Panc1 (cell line): Measurements from ENCODE around the gene LYRM1.

Experiments
- CTCF ChIP-seq: fragments of 450-650 bp; IDR thresholded peaks from 2 replicates; pipeline ENCODE4 v1.5.1; 2017; ENCODE audit warnings: mild to moderate bottlenecking
- POLR2AphosphoS5 ChIP-seq: IDR thresholded peaks from 2 replicates; pipeline ENCODE4 v1.6.1; 2012; ENCODE audit warnings: mild to moderate bottlenecking, low read depth, low read length, moderate library complexity

DNA sequence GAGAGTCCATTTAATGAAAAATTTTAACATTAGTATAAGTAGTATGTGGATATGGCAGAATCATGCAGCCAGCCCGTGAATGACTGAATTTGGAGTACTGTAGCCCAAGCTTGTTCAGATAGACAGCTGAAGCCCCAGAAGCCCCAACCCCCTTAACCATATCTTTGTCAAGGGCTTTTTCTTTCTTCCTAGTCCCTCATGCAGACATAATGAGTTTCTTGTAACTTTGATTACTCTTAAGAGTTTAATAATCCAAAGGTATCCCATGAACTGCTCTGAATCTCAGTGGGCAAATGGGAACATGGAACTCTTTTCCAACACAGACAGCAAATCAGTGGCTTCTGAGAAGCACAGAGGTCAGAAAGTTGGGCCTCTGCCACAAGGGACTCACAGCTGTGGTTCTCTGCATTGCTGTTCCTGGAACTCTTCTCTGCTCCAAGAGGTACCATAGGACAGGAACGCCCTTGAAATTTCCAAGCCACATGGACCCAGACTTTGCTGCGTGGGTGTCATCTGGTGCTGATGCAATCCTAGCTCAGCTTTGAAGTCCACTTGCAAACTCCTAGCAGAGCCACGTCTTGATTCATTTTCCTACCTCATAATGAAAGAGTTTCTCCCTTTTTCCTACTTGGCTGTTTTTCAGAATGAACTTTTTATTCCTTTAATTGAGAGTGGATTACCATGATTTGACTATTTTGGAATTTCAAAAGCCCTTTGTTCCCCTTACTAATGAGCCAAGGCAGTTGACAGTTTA, 18.1 kb downstream of the LYRM1 start:
- no peak for TF ChIP-seq POLR2AphosphoS5
- no peak for TF ChIP-seq CTCF
